GM12892 (cell line): ENCODE results near the gene MED12L.

Experiments used
- POLR2A ChIP-seq: IDR thresholded peaks from 2 replicates; pipeline ENCODE4 v1.6.1; 2011; ENCODE audit warnings: low read depth, low read length, control low read depth
- POLR2AphosphoS5 ChIP-seq: IDR thresholded peaks from 2 replicates; pipeline ENCODE4 v1.6.1; 2011; ENCODE audit warnings: low read depth, low read length, control low read depth

GRCh38 chr3:151265866-151266265 lies 180.4 kb downstream of the MED12L start:
- TF ChIP-seq POLR2A, result no peak
- no peak for TF ChIP-seq POLR2AphosphoS5
